Kidney glomerular epithelial cell (primary cell): Measurements from ENCODE around the gene C12orf42.

Experiments
- DNase-seq: peaks from one replicate; lab custom pipeline; 2025; lab: John Stamatoyannopoulos, UW

C12orf42 gene

GRCh38 chr12:103336940-103337339, 158.8 kb downstream of the C12orf42 start:
- DNase-seq, result no peak

DNA sequence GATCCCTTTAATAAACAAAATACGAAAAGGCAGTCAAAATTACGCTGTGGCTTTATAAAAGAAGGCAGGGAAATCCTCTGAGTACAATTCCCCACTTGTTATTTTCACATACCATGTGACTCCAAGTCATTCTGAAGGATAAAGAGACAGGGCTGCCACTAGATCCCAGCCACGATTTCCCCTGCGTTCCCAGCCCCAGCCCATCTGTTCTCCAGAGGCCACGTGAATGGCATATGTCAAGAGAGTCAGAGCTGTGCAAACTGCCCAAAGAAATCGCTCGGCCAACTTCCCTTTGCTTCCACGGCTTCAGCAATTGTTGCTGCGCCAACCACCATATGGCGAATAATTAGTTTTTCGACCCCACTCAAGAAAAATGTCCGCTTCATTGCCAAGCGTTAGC, 161.3 kb downstream of the C12orf42 start:
- no peak for DNase-seq

- DNase-seq, result no peak
Observed at GRCh38 chr12:103333676-103334075, 162.1 kb downstream of the C12orf42 start.

- no peak for DNase-seq
Observed at GRCh38 chr12:103331643-103332042, 164.1 kb downstream of the C12orf42 start.

- DNase-seq, result no peak
Observed at GRCh38 chr12:103330672-103331071, 165.1 kb downstream of the C12orf42 start.

DNA sequence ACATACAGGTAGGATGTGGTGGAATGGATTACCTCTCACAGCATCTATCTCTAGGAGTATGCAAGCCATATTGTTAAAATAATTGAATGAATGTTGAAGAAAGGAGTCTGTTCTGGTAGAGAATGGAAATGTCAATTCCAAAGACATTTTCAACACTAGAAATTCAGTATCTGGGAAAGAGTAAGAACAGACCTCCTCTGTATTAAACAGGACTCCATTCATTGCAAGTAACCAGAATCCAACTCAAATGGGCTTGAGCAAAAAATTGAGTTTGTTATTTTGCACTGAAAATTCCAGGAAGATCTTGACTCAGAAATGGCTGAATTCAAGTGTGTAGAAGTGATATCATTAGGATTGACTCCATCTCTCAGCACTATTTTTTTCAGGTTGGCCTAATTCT, 168.1 kb downstream of the C12orf42 start:
- no peak for DNase-seq

DNA sequence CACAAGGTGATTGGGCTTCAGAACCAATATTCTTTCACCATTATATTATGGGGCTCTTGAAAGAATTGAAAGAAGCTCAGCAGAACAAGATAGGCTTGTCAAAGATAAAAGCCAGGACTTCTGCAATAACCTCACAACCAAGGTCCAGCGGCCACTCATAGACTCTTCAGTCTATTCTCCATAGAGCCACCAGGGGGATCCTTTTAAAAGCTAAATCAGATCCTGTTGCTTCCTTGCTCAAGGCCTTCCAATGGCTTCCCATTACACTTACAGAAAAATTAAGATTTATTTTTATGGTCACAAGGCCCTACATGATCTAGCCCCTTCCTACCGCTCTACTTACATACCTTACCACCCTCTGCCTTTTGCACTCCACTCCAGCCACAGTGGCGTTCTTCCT, 169.6 kb downstream of the C12orf42 start:
- no peak for DNase-seq

- DNase-seq, result no peak
Observed at GRCh38 chr12:103318566-103318965, 177.2 kb downstream of the C12orf42 start.

DNA sequence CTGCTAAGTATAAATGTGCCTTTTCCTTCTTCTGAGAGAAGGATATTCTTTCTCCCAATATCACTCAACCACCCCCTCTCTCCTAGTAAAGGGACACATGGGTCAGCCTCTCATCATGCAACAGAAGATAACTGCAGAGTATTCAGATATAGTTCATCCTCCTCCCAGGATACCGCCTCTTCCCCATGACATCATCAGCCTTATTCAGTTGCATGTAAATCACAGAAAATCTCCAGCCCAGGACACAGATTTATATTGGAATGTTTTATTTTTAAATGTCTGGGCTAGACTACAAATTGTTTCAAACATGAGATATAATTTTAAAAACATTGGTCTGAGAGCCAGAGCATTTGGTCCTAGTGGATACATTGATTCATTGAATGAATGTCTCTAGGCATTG, 178.5 kb downstream of the C12orf42 start:
- DNase-seq, result no peak

GRCh38 chr12:103314786-103315185, 181.0 kb downstream of the C12orf42 start:
- no peak for DNase-seq

- DNase-seq, result no peak
Observed at GRCh38 chr12:103313894-103314293, 181.9 kb downstream of the C12orf42 start.

DNA sequence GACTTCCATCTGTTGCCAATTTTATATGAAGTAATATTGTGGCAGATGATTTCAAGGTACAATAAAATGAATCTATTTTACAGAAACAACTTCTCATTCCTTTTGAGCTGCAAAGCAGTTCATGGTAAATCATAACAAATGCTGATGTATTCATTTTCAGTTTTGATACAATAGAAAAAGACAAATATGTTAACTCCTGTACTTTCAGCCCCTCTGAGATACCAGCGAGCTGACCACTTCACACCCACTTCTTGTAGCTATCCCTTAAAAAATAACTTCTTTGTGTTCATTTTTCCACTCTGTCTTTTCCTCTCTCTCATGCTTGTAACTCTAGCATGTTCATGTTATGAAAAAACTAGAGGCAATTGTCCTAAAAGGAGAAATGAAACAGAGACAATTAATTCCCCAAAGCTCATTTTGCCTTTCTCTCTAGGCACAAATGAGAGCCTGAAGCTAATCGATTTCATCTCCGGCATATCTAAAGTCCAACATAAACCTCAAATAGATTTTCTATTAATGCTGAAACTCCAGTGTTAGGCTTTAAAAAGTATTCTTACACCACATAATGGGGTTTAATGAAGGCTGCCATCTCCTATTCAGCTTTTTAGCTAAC, 182.9 kb downstream of the C12orf42 start:
- no peak for DNase-seq

GRCh38 chr12:103310546-103311270, 185.1 kb downstream of the C12orf42 start:
- DNase-seq, result no peak

- DNase-seq, result no peak
Observed at GRCh38 chr12:103308396-103308795, 187.4 kb downstream of the C12orf42 start.

DNA sequence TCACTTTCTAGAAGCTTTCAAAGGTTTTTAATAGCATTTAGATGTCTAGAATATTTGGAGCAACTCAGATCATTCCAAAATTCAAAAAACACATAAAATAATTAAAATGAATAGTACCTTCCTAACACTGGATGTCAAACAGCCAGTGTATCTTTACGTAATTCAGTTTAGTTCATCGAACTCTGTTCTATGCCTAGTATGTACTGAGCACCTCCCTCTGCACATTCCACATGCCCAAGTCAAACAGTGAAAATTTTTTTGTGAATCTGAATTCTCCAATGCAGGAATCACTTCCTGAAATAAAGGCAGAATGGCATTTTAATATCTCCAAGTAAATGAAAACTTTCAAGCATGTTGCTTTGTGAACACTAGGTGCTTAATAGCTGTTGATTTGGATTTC, 192.3 kb downstream of the C12orf42 start:
- DNase-seq, result no peak

GRCh38 chr12:103301642-103302591, 193.9 kb downstream of the C12orf42 start:
- DNase-seq, result no peak

- no peak for DNase-seq
Observed at GRCh38 chr12:103288016-103288415, 207.8 kb downstream of the C12orf42 start.

GRCh38 chr12:103282124-103282523, 213.6 kb downstream of the C12orf42 start:
- no peak for DNase-seq

DNA sequence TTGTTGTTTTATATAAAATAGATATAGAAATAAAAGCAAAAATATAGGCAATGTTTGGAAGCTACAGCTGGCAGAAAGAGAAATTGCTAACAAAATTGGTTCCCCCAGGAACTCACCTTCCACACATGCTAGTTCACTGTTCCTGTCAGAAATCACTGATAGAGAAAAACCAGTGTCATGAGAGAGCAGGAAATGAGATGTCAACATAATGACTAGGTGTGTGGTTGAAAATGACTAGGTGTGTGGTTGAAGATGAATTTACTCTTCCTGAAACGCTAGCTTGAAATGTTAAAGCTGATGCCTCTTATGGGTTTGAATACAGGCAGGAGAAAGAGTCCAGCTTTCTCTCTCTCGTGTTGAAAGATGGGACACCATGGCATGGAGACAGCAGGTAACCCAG, 216.3 kb downstream of the C12orf42 start:
- no peak for DNase-seq

DNA sequence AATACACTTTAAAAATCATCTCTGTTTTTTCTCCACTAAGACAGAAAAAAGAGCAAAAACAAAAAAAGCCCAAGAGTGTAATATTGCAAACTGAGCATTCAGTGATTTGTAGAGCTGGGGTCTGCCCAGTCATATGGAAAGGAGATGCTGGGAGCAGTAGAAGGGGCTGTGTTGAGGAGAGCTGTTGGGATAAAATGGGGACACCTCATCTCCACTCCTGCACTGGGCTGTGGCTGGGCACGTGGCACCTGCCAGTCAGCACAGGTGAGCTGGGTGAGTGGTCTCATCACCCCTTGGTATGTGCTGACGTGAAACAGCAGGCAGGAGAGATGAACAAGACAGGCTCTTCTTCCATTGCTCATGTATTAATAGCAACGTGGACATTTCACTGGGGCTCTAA, 217.4 kb downstream of the C12orf42 start:
- no peak for DNase-seq

- DNase-seq, result no peak
Observed at GRCh38 chr12:103273645-103274044, 222.1 kb downstream of the C12orf42 start.

DNA sequence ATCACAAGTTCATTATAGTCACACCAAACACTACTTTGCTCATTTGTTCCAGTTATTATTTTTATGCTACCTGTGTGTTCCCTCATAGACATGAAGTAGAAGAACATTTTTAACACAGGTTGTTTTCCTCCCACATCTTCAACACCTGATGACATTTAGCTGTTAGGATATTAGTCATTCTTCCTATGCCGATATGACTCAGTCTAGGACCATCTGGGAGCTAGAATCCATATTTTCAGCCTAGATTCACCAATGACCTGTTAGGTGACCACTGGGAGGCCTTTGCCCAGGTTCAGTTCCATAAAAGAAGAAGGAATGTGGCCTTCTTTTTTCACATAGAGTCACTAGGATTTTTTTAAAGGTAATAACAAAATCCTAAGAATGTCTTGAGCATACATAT, 222.8 kb downstream of the C12orf42 start:
- no peak for DNase-seq

GRCh38 chr12:103269946-103270345, 225.8 kb downstream of the C12orf42 start:
- peak; percentile 15 for DNase-seq
